ENCODE results near the gene SLC13A4.

SLC13A4 gene

DNA sequence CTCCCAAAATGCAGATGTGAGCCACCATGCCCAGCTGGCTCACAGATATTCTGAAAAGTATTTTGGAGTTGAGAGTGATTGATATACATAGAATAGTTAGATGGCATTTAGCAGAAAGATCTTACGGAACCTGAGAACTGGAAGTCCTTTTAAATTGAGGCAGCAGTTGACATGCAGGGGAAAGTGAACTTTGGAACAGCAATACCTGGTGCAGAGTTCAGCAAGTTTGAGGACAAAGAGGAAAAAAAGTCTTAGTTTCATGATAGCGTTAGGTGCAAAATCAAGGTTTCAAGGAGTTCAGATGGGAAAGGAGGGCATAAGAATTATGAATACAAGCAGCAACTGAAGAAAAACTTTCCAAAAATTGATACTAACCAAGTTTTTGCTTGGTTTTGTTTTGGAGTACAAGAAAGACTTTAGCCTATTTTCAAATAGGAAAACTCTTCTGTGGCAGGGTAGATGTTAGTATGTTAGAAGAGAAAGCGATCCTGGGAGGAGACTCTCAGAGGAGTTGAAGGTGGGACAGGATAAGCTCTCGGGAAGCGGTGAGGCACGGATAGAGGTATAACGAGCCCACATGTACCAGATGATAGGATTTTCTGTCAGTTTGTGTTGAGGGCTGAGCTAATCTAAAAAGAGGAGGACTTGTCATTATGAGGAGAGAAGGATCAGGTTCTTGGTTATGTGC is 93.7 kb downstream of the SLC13A4 start:
- intact Hi-C loops (cut with DNase I) = no loop called here

More for the DNA sequence above, 93.7 kb downstream of the SLC13A4 start:
- DNase-seq = no peak

Data from posterior cingulate gyrus (tissue), 11 donors.